Skeletal muscle satellite cell (primary cell): ENCODE results near the gene RNF207.

ENCODE experiments used
- H3K27me3 ChIP-seq: 2 replicates; pipeline ENCODE4 v1.7.0; 2013; ENCODE audit warnings: low read length; ENCODE audit not compliant: control insufficient read depth, insufficient read depth
- H3K36me3 ChIP-seq: 2 replicates; pipeline ENCODE4 v1.7.0; 2013; ENCODE audit warnings: mild to moderate bottlenecking, control low read depth, low read length; ENCODE audit not compliant: insufficient read depth
- H3K4me1 ChIP-seq: 2 replicates; pipeline ENCODE4 v1.7.0; 2013; ENCODE audit warnings: low read length; ENCODE audit not compliant: control insufficient read depth, insufficient read depth
- H3K4me2 ChIP-seq: 2 replicates; pipeline ENCODE4 v1.7.0; 2013; ENCODE audit warnings: mild to moderate bottlenecking, low read length
- H3K4me3 ChIP-seq: 2 replicates; pipeline ENCODE4 v1.7.0; 2013; ENCODE audit warnings: low read length
- H3K9ac ChIP-seq: 2 replicates; pipeline ENCODE4 v1.7.0; 2013; ENCODE audit warnings: mild to moderate bottlenecking, low read depth, low read length, moderate library complexity
- H3K9me3 ChIP-seq: replicated peaks from 2 replicates; pipeline ENCODE4 v1.7.0; 2013; ENCODE audit warnings: mild to moderate bottlenecking, control low read depth, low read length

Gene RNF207

DNA sequence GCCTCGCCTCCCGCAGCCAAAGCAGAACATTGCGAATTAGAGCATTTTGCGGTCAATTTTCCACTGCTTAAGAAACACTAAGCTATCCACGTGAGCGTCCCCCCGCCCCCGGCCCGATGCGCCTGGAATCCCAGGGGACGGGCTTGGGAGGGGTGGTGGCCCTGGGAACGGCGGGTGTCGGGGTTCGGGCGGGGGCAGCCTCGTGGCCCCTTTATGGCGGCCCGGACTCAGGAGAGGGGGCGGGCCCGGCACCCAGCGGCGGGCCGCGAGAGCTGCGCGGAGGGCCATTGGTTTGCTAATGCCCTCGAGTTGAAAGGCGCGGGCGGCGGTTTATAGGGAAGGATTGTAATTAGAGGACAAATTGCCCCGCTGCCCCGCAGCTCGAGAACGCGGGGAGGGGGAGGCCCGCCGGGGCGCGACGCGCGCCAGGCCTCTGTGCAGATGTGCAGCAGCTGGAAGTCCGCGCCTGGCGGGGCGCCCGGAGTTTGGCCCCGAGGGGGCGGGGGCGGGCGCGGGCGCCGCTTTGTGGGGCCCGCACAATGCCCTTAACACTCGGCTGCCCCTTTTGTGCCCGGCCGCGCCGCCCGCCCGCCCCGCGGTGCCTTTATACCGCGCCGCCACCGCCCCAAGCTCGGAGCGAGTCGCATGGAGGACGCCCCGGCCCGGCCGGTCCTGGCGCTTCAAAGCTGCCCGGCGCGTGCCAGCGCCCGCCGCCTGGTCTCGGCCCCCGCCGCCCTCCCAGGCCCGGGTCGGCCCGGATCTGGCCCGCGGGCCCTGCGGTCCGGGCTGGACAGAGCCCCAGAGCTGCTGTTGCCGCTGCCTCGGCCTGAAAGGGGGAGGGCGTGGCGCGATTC, 36.2 kb downstream of the RNF207 start:
- Histone ChIP-seq H3K4me3 (peak overlapping the region; percentile 49), H3K4me1 (peaks cover 17% of the 10 kb centered on the region), H3K4me2 (peak overlapping the region; percentile 72), H3K9me3 (no peaks in the 10 kb centered on the region), H3K9ac (no peak overlapping the region), H3K27me3 (peaks cover 48% of the 10 kb centered on the region), H3K36me3 (no peaks in the 10 kb centered on the region)

DNA sequence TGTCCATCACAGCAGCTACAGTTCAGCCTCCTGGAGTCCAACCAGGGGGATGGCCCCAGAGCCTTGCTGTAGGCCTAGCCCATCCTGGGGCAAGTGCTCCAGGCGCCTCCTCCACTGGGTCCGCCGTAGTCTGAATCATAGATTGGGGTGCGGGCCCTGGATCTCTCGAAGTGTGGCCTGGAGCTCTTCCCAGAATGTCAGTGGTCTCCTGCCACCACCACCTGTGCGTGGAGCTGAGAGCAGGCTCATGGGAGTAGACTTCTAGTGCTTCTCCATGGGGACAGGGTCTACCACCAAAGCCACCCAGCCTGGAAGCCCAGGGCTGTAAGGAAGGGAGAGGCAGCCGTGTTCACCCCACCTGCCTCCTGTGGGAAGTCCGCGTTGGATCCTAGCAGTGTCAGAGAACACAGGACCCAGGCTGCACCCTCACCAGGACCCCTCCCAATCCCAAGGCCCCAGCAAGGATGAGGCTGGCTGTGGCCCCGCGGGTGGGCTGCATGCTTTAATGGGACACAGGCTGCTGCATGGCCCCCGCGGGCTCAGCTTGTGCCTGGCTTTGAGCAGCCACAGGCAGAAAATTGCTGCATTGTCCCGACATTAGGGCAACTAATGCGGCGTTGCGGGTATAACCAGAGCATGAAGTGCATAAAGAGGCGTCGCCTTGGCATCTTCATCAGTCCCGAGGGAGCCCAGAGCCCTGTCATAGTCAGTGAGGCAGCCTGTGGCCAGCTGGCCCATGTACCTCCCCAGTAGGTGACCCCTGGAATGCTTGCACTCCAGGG, 37.3 kb downstream of the RNF207 start:
- Histone ChIP-seq H3K27me3 (peaks cover 48% of the 10 kb centered on the region), H3K4me1 (peaks cover 17% of the 10 kb centered on the region), H3K36me3 (no peaks in the 10 kb centered on the region), H3K4me2 (no peak overlapping the region), H3K9ac (no peak overlapping the region), H3K4me3 (no peak overlapping the region), H3K9me3 (no peaks in the 10 kb centered on the region)

DNA sequence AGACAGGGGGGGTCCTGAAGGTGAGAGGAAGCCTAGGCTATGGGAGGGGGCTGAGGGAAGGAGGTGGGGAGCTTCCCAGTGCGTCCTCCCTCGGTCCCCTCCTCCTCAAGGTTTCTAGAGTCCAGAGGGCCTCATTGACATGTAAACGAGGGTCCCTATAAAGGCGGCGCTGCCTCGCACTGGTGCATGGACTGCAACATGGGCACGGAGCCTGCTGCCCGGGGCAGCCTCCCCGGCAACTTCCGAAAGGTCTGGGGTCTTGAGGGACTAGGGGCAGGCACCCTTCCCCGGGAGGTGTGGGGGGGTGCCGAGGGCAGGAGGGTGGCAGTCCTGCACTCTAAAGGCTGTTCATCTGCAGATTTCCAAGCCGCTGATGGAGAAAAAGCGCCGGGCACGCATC, 38.1 kb downstream of the RNF207 start, which contains the start of gene HES3:
Gene HES3, plus strand, starts transcription at position 187 of the 400 bp plus-strand sequence. Its CDS starts 187 bp downstream, at position 374.
- Histone ChIP-seq H3K4me2 (no peak within 1 kb of the TSS), H3K36me3 (no peaks in the 10 kb centered on the region), H3K4me3 (no peak within 1 kb of the TSS), H3K27me3 (peaks cover 48% of the 10 kb centered on the region), H3K9ac (no peak within 1 kb of the TSS), H3K9me3 (no peaks in the 10 kb centered on the region), H3K4me1 (peaks cover 17% of the 10 kb centered on the region)

DNA sequence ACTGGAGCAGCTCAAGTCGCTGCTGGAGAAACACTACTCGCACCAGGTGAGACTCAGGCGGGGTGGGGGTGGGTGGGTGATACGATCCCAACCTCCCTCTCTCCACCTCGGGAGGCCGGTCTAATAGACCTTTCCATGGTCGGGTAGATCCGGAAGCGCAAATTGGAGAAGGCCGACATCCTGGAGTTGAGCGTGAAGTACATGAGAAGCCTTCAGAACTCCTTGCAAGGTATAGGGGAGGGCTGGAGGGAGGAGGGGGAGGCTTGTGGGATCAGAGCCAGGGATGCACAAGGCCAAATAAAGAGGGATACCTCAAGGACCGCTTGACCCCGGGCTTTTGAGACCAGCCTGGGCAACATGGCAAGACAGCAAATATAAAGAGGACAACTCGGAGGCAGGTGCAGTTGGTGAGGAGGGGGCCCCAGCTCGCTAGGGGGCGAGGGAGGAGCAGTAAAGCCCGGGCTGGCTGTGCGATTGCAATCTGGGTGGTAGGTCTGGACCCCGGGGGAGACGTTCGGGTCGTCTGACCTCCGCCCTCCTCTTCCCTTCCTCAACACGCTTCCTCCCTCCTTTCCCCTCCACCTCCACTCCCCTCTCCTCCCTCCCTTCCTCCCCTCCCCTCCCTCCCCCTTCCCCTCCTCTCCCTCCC, 38.6 kb downstream of the RNF207 start:
- Histone ChIP-seq H3K4me1 (peaks cover 17% of the 10 kb centered on the region), H3K27me3 (peaks cover 48% of the 10 kb centered on the region), H3K9me3 (no peaks in the 10 kb centered on the region)

DNA sequence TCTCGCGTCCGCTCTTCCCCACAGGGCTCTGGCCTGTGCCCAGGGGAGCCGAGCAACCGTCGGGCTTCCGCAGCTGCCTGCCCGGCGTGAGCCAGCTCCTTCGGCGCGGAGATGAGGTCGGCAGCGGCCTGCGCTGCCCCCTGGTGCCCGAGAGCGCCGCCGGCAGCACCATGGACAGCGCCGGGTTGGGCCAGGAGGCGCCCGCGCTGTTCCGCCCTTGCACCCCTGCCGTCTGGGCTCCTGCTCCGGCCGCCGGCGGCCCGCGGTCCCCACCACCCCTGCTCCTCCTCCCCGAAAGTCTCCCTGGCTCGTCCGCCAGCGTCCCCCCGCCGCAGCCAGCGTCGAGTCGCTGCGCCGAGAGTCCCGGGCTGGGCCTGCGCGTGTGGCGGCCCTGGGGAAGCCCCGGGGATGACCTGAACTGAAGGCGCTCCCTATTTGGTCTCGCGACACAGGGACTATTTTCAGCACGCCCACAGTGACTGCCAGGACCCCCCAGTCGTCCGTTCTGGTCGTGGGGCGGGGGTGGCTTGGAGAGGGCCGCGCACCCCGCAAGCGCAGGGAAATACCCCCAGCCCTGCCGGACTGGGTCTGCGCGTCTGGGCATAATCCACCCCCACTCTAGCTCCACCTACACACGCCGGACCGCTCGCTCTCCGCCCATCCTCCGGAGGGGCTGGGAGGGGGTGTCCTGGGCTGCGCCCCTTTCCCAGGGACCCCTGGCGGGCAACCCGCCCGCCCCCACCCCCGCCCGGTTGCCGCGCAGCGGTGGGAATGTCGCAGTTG, 39.4 kb downstream of the RNF207 start:
- H3K36me3 ChIP-seq = no peaks in the 10 kb centered on the region
- H3K27me3 ChIP-seq = peaks cover 49% of the 10 kb centered on the region
- H3K9me3 ChIP-seq = no peaks in the 10 kb centered on the region
- peak overlapping the region; percentile 24 for H3K4me3 ChIP-seq
- H3K4me1 ChIP-seq = peaks cover 17% of the 10 kb centered on the region
- H3K9ac ChIP-seq = no peak overlapping the region
- peak overlapping the region; percentile 74 for H3K4me2 ChIP-seq

More for the DNA sequence above, 38.6 kb downstream of the RNF207 start:
- Histone ChIP-seq H3K4me2 (no peak overlapping the region), H3K9ac (no peak overlapping the region), H3K4me3 (no peak overlapping the region), H3K36me3 (no peaks in the 10 kb centered on the region)

DNA sequence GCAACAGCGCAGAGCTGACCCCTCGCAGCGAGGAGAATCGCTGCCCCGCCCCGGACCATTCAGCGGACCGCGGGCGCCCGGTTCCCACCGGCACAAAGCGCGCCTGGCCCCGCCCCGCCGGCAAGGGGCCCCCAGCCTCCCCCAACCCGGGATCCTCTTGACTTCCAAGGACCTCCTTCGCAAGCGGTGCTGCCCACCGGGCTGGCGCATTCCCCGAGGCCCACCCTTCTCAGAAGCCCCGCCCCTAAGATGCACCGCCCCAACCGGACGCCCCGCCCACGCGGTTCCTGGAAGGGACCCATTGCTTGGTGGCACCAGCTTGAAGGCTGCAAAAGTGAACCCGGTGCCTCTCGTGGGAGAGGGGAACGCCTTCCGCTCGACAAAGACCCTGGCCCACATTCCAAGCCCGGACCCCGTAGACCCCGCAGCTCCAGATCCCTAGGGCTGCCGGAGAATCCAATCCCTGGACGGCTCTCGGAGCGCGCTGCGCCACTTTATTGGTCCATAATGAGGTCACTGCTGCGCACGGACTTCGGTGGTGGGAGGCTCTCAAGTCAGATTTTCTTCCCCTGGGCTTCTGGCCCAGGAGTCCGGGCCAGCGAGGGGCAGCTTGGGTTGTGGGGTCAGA, 40.1 kb downstream of the RNF207 start:
- H3K27me3 ChIP-seq = peaks cover 44% of the 10 kb centered on the region
- H3K4me3 ChIP-seq = peak overlapping the region; percentile 47
- no peaks in the 10 kb centered on the region for H3K9me3 ChIP-seq
- peak overlapping the region; percentile 74 for H3K4me2 ChIP-seq
- H3K9ac ChIP-seq = no peak overlapping the region
- H3K4me1 ChIP-seq = peaks cover 17% of the 10 kb centered on the region
- H3K36me3 ChIP-seq = no peaks in the 10 kb centered on the region

DNA sequence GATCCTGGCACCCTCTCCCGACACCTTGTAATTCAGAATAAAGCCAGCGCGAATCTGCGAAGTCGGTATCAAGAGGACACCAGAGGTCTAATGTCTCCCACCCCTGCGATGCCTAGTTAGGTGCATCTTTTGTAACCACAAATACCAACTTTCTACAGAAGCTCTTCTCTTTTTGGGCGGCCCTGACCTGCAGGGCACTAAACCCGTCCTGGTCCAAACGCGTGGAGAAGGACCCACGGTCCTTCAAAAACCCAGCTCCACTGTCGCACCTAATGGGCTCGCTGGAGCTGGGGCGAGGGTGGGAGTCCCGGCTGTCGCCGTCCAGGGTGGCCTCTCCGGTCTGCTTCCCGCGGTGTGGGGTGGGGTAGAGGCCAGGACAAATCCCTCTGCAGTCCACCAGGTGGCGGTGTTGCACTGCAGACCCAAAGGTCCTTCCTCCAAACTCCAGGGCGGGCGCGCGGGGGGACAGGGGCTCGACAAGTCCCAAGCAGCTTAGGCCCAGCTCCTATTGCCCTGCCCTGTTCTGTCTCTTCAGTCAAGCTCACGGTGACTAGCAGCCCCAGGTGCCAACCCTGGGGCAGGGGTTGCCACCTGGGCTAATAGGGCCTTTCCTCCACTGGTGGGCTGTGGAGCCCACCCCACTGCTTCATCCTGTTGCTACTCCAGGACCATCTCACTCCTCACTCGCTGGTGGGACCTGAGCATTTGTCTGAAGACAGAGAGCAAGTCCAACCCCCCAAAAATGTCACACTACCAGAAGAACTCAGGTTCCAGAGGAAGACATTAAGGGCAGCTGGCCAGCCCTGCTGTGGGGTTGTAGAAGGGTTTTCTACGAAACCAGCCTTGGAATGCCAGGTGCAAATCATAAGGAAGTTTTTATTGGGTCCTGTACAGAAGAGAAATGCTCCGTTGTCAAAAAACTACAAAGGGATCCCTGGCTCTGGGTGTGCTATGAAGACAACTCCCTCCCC, 40.9 kb downstream of the RNF207 start:
- peak overlapping the region; percentile 74 for H3K4me2 ChIP-seq
- H3K27me3 ChIP-seq = peaks cover 36% of the 10 kb centered on the region

DNA sequence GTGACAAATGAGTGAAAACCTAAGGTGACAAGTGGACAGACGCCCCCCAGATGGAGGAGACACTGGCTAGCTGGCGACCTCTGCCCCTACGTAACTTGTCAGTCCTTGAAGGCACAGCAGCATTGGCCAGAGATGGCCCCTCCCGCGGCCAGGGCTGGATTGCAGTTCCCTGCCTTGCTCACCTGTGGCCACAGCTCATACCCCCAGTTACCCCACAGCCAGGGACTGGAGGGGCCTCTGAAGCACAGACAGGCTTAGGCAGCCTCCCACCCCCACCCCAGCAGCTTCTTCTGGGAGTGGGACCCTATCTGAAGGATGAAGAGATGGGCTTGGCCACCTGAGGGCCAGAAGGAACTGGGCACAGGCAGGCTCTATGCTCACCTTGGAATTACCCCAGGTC, 41.7 kb downstream of the RNF207 start:
- H3K4me3 ChIP-seq = no peak overlapping the region
- peaks cover 32% of the 10 kb centered on the region for H3K27me3 ChIP-seq
- no peaks in the 10 kb centered on the region for H3K9me3 ChIP-seq
- no peak overlapping the region for H3K4me2 ChIP-seq
- H3K36me3 ChIP-seq = no peaks in the 10 kb centered on the region
- H3K4me1 ChIP-seq = peaks cover 12% of the 10 kb centered on the region
- no peak overlapping the region for H3K9ac ChIP-seq

More for the DNA sequence above, 40.9 kb downstream of the RNF207 start:
- Histone ChIP-seq H3K9ac (no peak overlapping the region), H3K4me3 (no peak overlapping the region), H3K4me1 (peaks cover 16% of the 10 kb centered on the region), H3K36me3 (no peaks in the 10 kb centered on the region), H3K9me3 (no peaks in the 10 kb centered on the region)

DNA sequence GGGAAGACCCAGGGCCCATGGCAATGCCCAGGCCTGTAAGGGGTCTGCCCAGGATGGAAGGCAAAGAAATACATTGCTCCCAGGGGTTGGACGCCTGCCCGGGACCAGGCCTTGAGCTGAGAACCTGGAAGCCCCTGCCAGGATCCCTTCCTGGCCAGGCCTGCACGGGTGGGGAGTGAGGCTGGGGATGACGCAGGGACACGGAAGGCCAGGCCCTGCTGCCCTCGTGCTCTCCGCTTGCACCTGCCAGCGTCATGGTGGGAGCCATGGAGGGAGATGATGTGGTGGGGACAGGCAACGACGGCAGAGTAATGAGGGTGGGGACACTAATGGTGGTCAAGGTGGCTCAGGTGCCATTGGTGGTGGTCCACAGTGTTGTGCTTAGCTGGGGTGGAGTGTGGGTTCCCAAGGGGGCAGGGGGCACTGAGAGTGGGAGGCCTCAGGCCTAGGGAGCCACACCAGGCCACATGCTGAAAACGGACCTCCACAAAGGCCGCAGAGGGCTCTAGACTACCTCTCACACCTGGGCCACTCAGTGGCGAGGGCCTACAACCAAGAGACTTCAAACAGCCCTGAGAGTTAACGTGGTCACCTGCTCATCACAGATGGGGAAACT, 42.4 kb downstream of the RNF207 start:
- H3K4me1 ChIP-seq = peaks cover 12% of the 10 kb centered on the region
- no peak overlapping the region for H3K4me3 ChIP-seq
- no peaks in the 10 kb centered on the region for H3K36me3 ChIP-seq
- H3K27me3 ChIP-seq = peaks cover 26% of the 10 kb centered on the region
- no peak overlapping the region for H3K9ac ChIP-seq
- no peak overlapping the region for H3K4me2 ChIP-seq
- H3K9me3 ChIP-seq = no peaks in the 10 kb centered on the region
